Keratinocyte (primary cell): ENCODE measurements around the gene LRATD1. TPM values are rescaled to one million over a fixed set of nuclear protein-coding genes. Genes with fewer than 3 reads are reported as not detected.

Source experiments
- DNase-seq: peaks from one replicate; pipeline ENCODE4 v3.0.0-alpha.2; 2011; ENCODE audit warnings: low read depth, missing footprints, low spot score
- FAIRE-seq: peaks from 2 replicates; lab custom pipeline; 2011; peaks lifted over from hg19 to GRCh38; lab: Jason Lieb, UNC
- H2AFZ ChIP-seq: 2 replicates; pipeline ENCODE4 v1.6.0; 2012; ENCODE audit warnings: low read length, control low read depth, inconsistent platforms; ENCODE audit not compliant: control insufficient read depth
- H3K27ac ChIP-seq: 2 replicates; pipeline ENCODE4 v1.5.1; 2011; ENCODE audit warnings: low read length; ENCODE audit not compliant: control insufficient read depth, insufficient read depth
- H3K27me3 ChIP-seq: 3 replicates; pipeline ENCODE4 v1.6.0; 2011; ENCODE audit warnings: low read length; ENCODE audit not compliant: control insufficient read depth, insufficient read depth; ENCODE audit errors: extremely low read depth
- H3K36me3 ChIP-seq, 2 experiments: 2 replicates in 1 of 2; 3 replicates in 1 of 2; pipeline ENCODE4 v1.5.1; 2011; ENCODE audit warnings: low read length in 2 of 2, mild to moderate bottlenecking in 1 of 2; ENCODE audit not compliant: control insufficient read depth in 2 of 2, insufficient read depth in 2 of 2; ENCODE audit errors: extremely low read depth in 1 of 2
- H3K4me1 ChIP-seq: 3 replicates; pipeline ENCODE4 v1.5.1; 2011; ENCODE audit warnings: low read length; ENCODE audit not compliant: control insufficient read depth, insufficient read depth; ENCODE audit errors: extremely low read depth
- H3K4me2 ChIP-seq: 3 replicates; pipeline ENCODE4 v1.6.0; 2011; ENCODE audit warnings: low read depth, low read length; ENCODE audit not compliant: control insufficient read depth, insufficient read depth; ENCODE audit errors: extremely low read depth
- H3K4me3 ChIP-seq, 3 experiments: fragments of 200-600 bp in 1 of 3; sonication (generic) in 1 of 3; 2 replicates in 2 of 3; 3 replicates in 1 of 3; pipeline ENCODE4 v1.5.1; 2011 to 2016; ENCODE audit warnings: low read length in 3 of 3, mild to moderate bottlenecking in 3 of 3, control low read depth in 2 of 3, inconsistent platforms in 1 of 3, low read depth in 1 of 3, mixed read lengths in 1 of 3, mixed run types in 1 of 3, moderate library complexity in 1 of 3; ENCODE audit not compliant: control insufficient read depth in 2 of 3, insufficient read depth in 2 of 3; ENCODE audit errors: extremely low read depth in 1 of 3
- H3K79me2 ChIP-seq: 2 replicates; pipeline ENCODE4 v1.6.0; 2012; ENCODE audit warnings: low read length; ENCODE audit not compliant: control insufficient read depth, insufficient read depth
- H3K9ac ChIP-seq: 3 replicates; pipeline ENCODE4 v1.6.0; 2011; ENCODE audit warnings: low read length; ENCODE audit not compliant: control insufficient read depth, insufficient read depth; ENCODE audit errors: extremely low read depth
- H3K9me1 ChIP-seq: 3 replicates; pipeline ENCODE4 v1.6.0; 2011; ENCODE audit warnings: low read length; ENCODE audit not compliant: control insufficient read depth, insufficient read depth; ENCODE audit errors: extremely low read depth
- H3K9me3 ChIP-seq: 2 replicates; pipeline ENCODE4 v1.5.1; 2012; ENCODE audit warnings: low read depth, low read length; ENCODE audit not compliant: control insufficient read depth
- H4K20me1 ChIP-seq: 3 replicates; pipeline ENCODE4 v1.6.0; 2011; ENCODE audit warnings: low read length; ENCODE audit not compliant: control insufficient read depth, insufficient read depth; ENCODE audit errors: extremely low read depth
- EZH2 ChIP-seq: IDR thresholded peaks from one replicate; pipeline ENCODE4 v1.6.1; 2012; ENCODE audit warnings: inconsistent platforms, mild to moderate bottlenecking, low read length, moderate library complexity
- dilution Hi-C: fragments of 300-500 bp; cut with MboI; formaldehyde crosslinking; loops from one replicate; pipeline ENCODE4 v1.7.0; 2020; ENCODE audit warnings: low sequenced_read_pairs; ENCODE audit not compliant: extremely low pct_ligation_motif_present
- polyA plus RNA-seq, 5 experiments: library from polyadenylated mRNA; depleted of rRNA in 3 of 5; stranded (reverse) in 3 of 5; stranded (forward) in 1 of 5; unstranded in 1 of 5; fragments of >200 nt; gene quantifications; 1 replicate in 1 of 5; 2 replicates in 3 of 5; 3 replicates in 1 of 5; pipeline versions ENCODE4 v1.2.1 to v1.2.3, GENCODE V29; 2011 to 2012; ENCODE audit warnings: missing spikeins in 2 of 5, low read depth in 1 of 5, low replicate concordance in 1 of 5
- TF ChIP-seq, protein P1 (sequence below), 3 experiments: IDR thresholded peaks in 1 of 3; conservative IDR thresholded peaks in 1 of 3; optimal IDR thresholded peaks in 1 of 3; 2 replicates in 2 of 3; 3 replicates in 1 of 3; pipeline versions ENCODE3 to v1.5.1; 2011; ENCODE audit warnings: low read length in 3 of 3, mild to moderate bottlenecking in 3 of 3, moderate library complexity in 2 of 3, control low read depth in 1 of 3, inconsistent platforms in 1 of 3; ENCODE audit not compliant: insufficient read depth in 2 of 3; ENCODE audit errors: extremely low read depth in 1 of 3

LRATD1 gene
- polyA plus RNA-seq, 1 donor (not counting 4 experiments of a cell fraction or from before 2014, with no cell fraction given), result 4.3 TPM

DNA sequence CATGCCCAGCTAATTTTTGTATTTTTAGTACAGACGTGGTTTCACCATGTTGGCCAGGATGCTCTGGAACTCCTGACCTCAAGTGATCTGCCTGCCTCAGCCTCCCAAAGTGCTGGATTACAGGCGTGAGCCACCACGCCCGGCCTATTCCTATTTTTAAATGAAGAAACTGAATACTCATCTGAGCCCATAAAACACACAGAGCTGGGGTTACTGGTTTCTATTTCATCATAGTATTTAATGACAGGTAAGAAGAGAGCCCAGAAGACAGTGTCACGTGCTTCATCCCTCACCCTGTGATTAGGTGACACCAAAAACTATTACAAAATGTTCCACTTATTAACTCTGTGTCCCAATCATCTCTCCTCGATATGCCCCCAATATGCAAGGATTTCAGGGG is 15.6 kb upstream of the LRATD1 start:
- H4K20me1 ChIP-seq, result no peaks in the 10 kb centered on the region
- H3K4me1 ChIP-seq, result peaks cover 6% of the 10 kb centered on the region
- no peaks in the 10 kb centered on the region for H3K9me1 ChIP-seq
- no peak for DNase-seq
- no peak for TF ChIP-seq EZH2
- TF ChIP-seq, protein P1, sequence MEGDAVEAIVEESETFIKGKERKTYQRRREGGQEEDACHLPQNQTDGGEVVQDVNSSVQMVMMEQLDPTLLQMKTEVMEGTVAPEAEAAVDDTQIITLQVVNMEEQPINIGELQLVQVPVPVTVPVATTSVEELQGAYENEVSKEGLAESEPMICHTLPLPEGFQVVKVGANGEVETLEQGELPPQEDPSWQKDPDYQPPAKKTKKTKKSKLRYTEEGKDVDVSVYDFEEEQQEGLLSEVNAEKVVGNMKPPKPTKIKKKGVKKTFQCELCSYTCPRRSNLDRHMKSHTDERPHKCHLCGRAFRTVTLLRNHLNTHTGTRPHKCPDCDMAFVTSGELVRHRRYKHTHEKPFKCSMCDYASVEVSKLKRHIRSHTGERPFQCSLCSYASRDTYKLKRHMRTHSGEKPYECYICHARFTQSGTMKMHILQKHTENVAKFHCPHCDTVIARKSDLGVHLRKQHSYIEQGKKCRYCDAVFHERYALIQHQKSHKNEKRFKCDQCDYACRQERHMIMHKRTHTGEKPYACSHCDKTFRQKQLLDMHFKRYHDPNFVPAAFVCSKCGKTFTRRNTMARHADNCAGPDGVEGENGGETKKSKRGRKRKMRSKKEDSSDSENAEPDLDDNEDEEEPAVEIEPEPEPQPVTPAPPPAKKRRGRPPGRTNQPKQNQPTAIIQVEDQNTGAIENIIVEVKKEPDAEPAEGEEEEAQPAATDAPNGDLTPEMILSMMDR (optimal IDR thresholded peaks at IDR 0.05 in 1 of 3, IDR thresholded peaks at IDR 0.05 in 1 of 3, conservative IDR thresholded peaks at IDR 0.05 in 1 of 3; ENCODE audit: extremely low read depth in 1 of 3, insufficient read depth in 2 of 3, low read length in 3 of 3), result no peak
- H2AFZ ChIP-seq, result no peak overlapping the region
- no peaks in the 10 kb centered on the region for H3K79me2 ChIP-seq
- H3K9me3 ChIP-seq, result no peaks in the 10 kb centered on the region
- no peaks in the 10 kb centered on the region for H3K27me3 ChIP-seq
- no peak overlapping the region for H3K4me3 ChIP-seq
- H3K27ac ChIP-seq, result no peak overlapping the region
- H3K36me3 ChIP-seq, result no peaks in the 10 kb centered on the region
- H3K9ac ChIP-seq, result no peak overlapping the region
- no peak overlapping the region for H3K4me2 ChIP-seq
- FAIRE-seq, result no peak
- dilution Hi-C loops, result no loop called here

DNA sequence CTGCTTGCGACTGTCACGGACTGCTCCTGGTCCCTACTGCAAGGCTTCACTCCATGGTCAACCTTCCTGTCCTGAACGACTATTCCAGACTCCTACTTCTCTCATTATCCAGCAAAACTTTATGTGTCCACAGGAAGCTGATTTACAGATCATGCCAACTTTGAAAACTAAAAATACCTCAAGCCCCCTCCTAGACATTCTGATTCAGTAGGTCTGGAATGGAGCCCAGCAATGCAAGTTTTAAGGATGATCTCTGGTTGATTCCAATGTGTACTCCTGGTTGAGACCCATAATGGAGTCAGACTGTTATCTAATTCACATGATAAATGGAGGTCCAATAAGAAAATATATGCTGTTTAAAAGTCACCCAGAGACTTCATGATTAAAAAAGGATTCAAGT is 13.1 kb upstream of the LRATD1 start:
- Histone ChIP-seq H3K4me2 (no peak overlapping the region), H3K9me1 (no peaks in the 10 kb centered on the region), H3K27ac (no peak overlapping the region), H3K9me3 (no peaks in the 10 kb centered on the region), H2AFZ (no peak overlapping the region), H3K79me2 (no peaks in the 10 kb centered on the region), H3K27me3 (no peaks in the 10 kb centered on the region), H3K9ac (no peak overlapping the region), H4K20me1 (no peaks in the 10 kb centered on the region), H3K36me3 (no peaks in the 10 kb centered on the region), H3K4me3 (no peak overlapping the region), H3K4me1 (peaks cover 6% of the 10 kb centered on the region)
- TF ChIP-seq EZH2, result no peak
- TF ChIP-seq, protein P1 (optimal IDR thresholded peaks at IDR 0.05 in 1 of 3, IDR thresholded peaks at IDR 0.05 in 1 of 3, conservative IDR thresholded peaks at IDR 0.05 in 1 of 3; ENCODE audit: extremely low read depth in 1 of 3, insufficient read depth in 2 of 3, low read length in 3 of 3), result no peak
- DNase-seq, result no peak
- FAIRE-seq, result no peak
- dilution Hi-C loops, result no loop called here
